Hepatocyte (in vitro differentiated cells): ENCODE measurements around the gene SEMA3A.

Source experiments
- CTCF ChIP-seq: fragments of 200-600 bp; sonication (generic); IDR thresholded peaks from 2 replicates; pipeline ENCODE4 v1.5.1; 2016; ENCODE audit warnings: antibody characterized with exemption, mild to moderate bottlenecking; ENCODE audit not compliant: poor library complexity
- EZH2 ChIP-seq: fragments of 200-600 bp; sonication (generic); IDR thresholded peaks from 2 replicates; pipeline ENCODE4 v1.6.1; 2016; ENCODE audit warnings: antibody characterized with exemption, mild to moderate bottlenecking, borderline replicate concordance

GRCh38 chr7:84152995-84153394 lies 41.6 kb downstream of the SEMA3A start:
- TF ChIP-seq CTCF = no peak
- TF ChIP-seq EZH2 = no peak
